Ishikawa (cell line): ENCODE measurements around the gene GPR84.

Experiments
- CEBPB ChIP-seq: IDR thresholded peaks from 2 replicates; pipeline ENCODE4 v1.6.1; 2012
- CREB1 ChIP-seq: IDR thresholded peaks from 2 replicates; pipeline ENCODE4 v1.6.1; 2012; ENCODE audit warnings: low read depth
- EGR1 ChIP-seq: IDR thresholded peaks from 2 replicates; pipeline ENCODE4 v1.6.1; 2012
- EP300 ChIP-seq: IDR thresholded peaks from 2 replicates; pipeline ENCODE4 v1.6.1; 2012; ENCODE audit warnings: borderline replicate concordance
- FOXM1 ChIP-seq: IDR thresholded peaks from 2 replicates; pipeline ENCODE4 v1.6.1; 2012; ENCODE audit warnings: low read depth, borderline replicate concordance
- MAX ChIP-seq: IDR thresholded peaks from 2 replicates; pipeline ENCODE4 v1.6.1; 2012
- NFIC ChIP-seq: IDR thresholded peaks from 2 replicates; pipeline ENCODE4 v1.6.1; 2012
- RAD21 ChIP-seq: IDR thresholded peaks from 2 replicates; pipeline ENCODE4 v1.6.1; 2012; ENCODE audit warnings: low read depth
- TAF1 ChIP-seq: IDR thresholded peaks from 2 replicates; pipeline ENCODE4 v1.6.1; 2012; ENCODE audit warnings: low read depth, mild to moderate bottlenecking
- TCF12 ChIP-seq: IDR thresholded peaks from 2 replicates; pipeline ENCODE4 v1.6.1; 2012; ENCODE audit warnings: low read depth
- TEAD4 ChIP-seq: IDR thresholded peaks from 2 replicates; pipeline ENCODE4 v1.6.1; 2012
- USF1 ChIP-seq: IDR thresholded peaks from 2 replicates; pipeline ENCODE4 v1.6.1; 2012
- YY1 ChIP-seq: IDR thresholded peaks from 2 replicates; pipeline ENCODE4 v1.6.1; 2012; ENCODE audit warnings: low read depth
- ZBTB7A ChIP-seq: IDR thresholded peaks from 2 replicates; pipeline ENCODE4 v1.6.1; 2012; ENCODE audit warnings: low read depth
- TF ChIP-seq, protein P1 (sequence below): IDR thresholded peaks from 2 replicates; pipeline ENCODE4 v1.6.1; 2012; ENCODE audit warnings: low read depth, mild to moderate bottlenecking

The GPR84 gene

GRCh38 chr12:54364413-54364812, at the start of gene GPR84:
Gene GPR84, minus strand, starts transcription at chr12:54364486. Its CDS starts 635 bp downstream, at chr12:54363851.
- TF ChIP-seq TAF1 (no peak), TCF12 (no peak), CREB1 (no peak), USF1 (no peak), RAD21 (no peak), EGR1 (no peak)

DNA sequence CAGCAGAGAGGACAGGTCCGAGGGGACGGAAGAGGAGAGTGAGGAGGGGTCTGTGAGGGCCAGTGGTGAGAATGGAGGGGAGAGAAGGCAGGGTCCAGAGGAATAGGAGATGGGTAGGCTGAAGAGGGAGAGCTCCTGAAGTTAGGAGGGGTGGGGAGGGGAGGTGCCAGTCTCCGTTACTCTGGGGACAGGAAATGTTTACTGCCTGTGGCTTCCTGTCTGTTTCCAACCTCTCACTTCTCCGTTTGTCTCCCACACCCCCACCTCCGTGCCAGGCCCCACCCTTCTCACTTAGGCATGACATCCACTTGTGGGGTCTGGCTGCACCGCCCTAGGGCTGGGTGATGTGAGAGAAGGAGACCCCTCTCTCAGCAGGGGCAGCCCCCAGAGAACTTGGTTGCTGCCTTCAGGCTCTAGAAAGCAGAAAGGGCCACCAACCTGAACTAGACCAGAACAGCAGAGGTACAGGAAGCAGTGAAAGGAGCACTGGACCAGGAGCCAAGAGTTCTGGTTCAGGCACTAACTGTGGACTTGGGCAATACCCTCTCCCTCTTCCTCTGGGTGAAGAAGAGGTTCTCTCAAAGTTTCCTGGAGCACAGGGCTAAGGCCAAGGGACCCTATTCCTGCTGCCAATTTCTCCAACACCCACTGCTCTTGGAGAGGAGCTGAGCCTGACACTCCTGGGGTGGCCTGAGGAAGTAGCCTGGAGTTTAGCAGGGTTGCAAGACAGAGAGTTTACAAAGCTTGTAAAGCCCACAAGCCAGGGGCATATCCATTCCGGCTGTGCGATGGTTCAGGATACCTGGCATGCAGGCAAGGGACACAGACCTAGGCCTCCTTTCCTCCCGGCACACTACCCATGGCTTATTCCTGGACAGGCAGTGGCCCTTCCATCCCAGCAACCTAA, 49.3 kb upstream of the GPR84 start:
- TF ChIP-seq USF1 (no peak), TEAD4 (no peak), TCF12 (no peak), EP300 (no peak), FOXM1 (no peak), EGR1 (no peak), YY1 (no peak), MAX (no peak), CREB1 (no peak), TAF1 (no peak), NFIC (no peak), ZBTB7A (no peak), CEBPB (no peak), RAD21 (no peak)
- TF ChIP-seq, protein P1, sequence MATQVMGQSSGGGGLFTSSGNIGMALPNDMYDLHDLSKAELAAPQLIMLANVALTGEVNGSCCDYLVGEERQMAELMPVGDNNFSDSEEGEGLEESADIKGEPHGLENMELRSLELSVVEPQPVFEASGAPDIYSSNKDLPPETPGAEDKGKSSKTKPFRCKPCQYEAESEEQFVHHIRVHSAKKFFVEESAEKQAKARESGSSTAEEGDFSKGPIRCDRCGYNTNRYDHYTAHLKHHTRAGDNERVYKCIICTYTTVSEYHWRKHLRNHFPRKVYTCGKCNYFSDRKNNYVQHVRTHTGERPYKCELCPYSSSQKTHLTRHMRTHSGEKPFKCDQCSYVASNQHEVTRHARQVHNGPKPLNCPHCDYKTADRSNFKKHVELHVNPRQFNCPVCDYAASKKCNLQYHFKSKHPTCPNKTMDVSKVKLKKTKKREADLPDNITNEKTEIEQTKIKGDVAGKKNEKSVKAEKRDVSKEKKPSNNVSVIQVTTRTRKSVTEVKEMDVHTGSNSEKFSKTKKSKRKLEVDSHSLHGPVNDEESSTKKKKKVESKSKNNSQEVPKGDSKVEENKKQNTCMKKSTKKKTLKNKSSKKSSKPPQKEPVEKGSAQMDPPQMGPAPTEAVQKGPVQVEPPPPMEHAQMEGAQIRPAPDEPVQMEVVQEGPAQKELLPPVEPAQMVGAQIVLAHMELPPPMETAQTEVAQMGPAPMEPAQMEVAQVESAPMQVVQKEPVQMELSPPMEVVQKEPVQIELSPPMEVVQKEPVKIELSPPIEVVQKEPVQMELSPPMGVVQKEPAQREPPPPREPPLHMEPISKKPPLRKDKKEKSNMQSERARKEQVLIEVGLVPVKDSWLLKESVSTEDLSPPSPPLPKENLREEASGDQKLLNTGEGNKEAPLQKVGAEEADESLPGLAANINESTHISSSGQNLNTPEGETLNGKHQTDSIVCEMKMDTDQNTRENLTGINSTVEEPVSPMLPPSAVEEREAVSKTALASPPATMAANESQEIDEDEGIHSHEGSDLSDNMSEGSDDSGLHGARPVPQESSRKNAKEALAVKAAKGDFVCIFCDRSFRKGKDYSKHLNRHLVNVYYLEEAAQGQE, result no peak

GRCh38 chr12:54412786-54413185, 48.5 kb upstream of the GPR84 start:
- no peak for TF ChIP-seq NFIC
- no peak for TF ChIP-seq EGR1
- TF ChIP-seq EP300, result no peak
- TF ChIP-seq FOXM1, result no peak
- TF ChIP-seq TCF12, result no peak
- no peak for TF ChIP-seq ZBTB7A

DNA sequence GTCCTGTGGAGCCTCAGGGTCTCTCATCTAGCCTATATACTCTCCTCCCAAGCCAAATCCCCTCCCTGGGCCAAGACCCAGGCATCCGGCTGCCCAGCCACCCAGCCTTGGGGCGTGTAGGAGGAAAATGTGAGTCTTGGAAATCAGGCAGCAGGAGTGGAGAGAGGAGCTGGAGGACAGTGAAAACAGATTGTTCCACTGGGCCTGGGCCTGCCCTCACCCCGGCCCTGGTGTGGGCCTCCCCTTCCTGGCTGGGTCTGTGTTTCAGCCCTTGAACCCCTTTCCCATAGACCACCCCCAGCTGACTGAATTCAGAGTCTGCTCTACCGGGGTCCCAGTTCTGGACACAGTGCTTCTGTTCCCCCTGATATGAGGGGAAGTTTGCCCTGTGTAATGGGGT, 48.1 kb upstream of the GPR84 start:
- TF ChIP-seq FOXM1, result no peak
- no peak for TF ChIP-seq EP300
- no peak for TF ChIP-seq YY1
- no peak for TF ChIP-seq TCF12
- TF ChIP-seq USF1, result no peak
- TF ChIP-seq EGR1, result no peak
- TF ChIP-seq MAX, result no peak

- TF ChIP-seq EGR1 (no peak), USF1 (peak; percentile 90)
Measured at GRCh38 chr12:54411391-54412241, 47.3 kb upstream of the GPR84 start.

DNA sequence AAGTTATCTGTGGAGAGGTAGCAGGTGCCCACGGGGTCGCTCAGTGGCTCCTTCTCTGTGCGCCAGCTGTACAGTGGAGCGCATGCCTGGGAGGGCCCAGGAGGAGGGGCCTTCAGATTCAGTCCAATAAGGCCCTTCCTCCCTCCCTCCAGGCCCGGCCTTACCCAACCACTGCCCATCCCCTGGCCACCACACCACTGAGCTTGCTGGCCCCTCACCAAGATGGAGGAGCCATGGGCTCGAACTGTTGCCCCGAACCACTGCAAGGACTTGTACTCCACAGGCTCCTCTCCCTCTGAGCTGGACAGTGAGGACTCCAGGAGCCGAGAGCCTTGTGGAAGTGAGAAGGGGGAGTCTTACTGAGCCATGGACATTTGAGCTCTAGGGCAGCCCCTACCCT, 45.0 kb upstream of the GPR84 start:
- TF ChIP-seq ZBTB7A (no peak), CREB1 (no peak), TAF1 (no peak), TCF12 (no peak)
